CD14-positive monocyte (primary cell): ENCODE data around the gene CPNE8. TPM values are rescaled to one million over a fixed set of nuclear protein-coding genes. Genes with fewer than 3 reads are reported as not detected.

Experiments used
- DNase-seq, 3 donors: peaks; one replicate each; pipeline ENCODE4 v3.0.0-alpha.2; 2011 to 2022
- H2AFZ ChIP-seq: 2 replicates; pipeline ENCODE4 v1.6.0; 2012; ENCODE audit warnings: mild to moderate bottlenecking, low read depth, low read length, inconsistent platforms; ENCODE audit not compliant: insufficient read depth, poor library complexity, severe bottlenecking
- H3K27ac ChIP-seq, 2 donors: 1 replicate in 1 of 2; 2 replicates in 1 of 2; pipeline ENCODE4 v1.5.1; 2012 to 2013; ENCODE audit warnings: low read length in 2 of 2, control low read depth in 1 of 2, inconsistent platforms in 1 of 2, low read depth in 1 of 2, mild to moderate bottlenecking in 1 of 2
- H3K27me3 ChIP-seq, 2 donors: one replicate each; pipeline versions ENCODE4 v1.6.0 to v1.6.1; 2011 to 2013; ENCODE audit warnings: low read length in 2 of 2; ENCODE audit not compliant: control insufficient read depth in 2 of 2, insufficient read depth in 2 of 2
- H3K36me3 ChIP-seq, 2 donors: replicated peaks in 1 of 2; 1 replicate in 1 of 2; 2 replicates in 1 of 2; pipeline versions ENCODE4 v1.5.1 to v1.6.1; 2012 to 2013; ENCODE audit warnings: low read length in 2 of 2, control low read depth in 1 of 2, inconsistent platforms in 1 of 2, mild to moderate bottlenecking in 1 of 2; ENCODE audit not compliant: insufficient read depth in 2 of 2, control insufficient read depth in 1 of 2
- H3K4me1 ChIP-seq, 2 donors: 1 replicate in 1 of 2; 2 replicates in 1 of 2; pipeline versions ENCODE4 v1.5.1 to v1.6.1; 2012 to 2013; ENCODE audit warnings: low read length in 2 of 2, control low read depth in 1 of 2, inconsistent platforms in 1 of 2, mild to moderate bottlenecking in 1 of 2, moderate library complexity in 1 of 2; ENCODE audit not compliant: insufficient read depth in 2 of 2, control insufficient read depth in 1 of 2
- H3K4me2 ChIP-seq: replicated peaks from 2 replicates; pipeline ENCODE3; 2012; ENCODE audit warnings: low read length, moderate library complexity, mild to moderate bottlenecking; ENCODE audit not compliant: poor library complexity, severe bottlenecking; ENCODE audit errors: extremely low read depth
- H3K4me3 ChIP-seq, 3 experiments: fragments of 200-600 bp in 1 of 3; sonication (generic) in 1 of 3; replicated peaks in 1 of 3; 1 replicate in 2 of 3; 2 replicates in 1 of 3; pipeline ENCODE4 v1.5.1; 2011 to 2013; ENCODE audit warnings: low read length in 3 of 3, mild to moderate bottlenecking in 3 of 3, control low read depth in 2 of 3, low read depth in 2 of 3, inconsistent platforms in 1 of 3, moderate library complexity in 1 of 3
- H3K79me2 ChIP-seq: 2 replicates; pipeline ENCODE4 v1.6.0; 2012; ENCODE audit warnings: mild to moderate bottlenecking, control low read depth, inconsistent platforms, low read length, moderate library complexity; ENCODE audit not compliant: insufficient read depth
- H3K9ac ChIP-seq: 2 replicates; pipeline ENCODE4 v1.6.0; 2017; ENCODE audit warnings: low read length, mild to moderate bottlenecking; ENCODE audit not compliant: insufficient read depth, poor library complexity, severe bottlenecking
- H3K9me3 ChIP-seq, 2 donors: replicated peaks in 1 of 2; 1 replicate in 1 of 2; 2 replicates in 1 of 2; pipeline versions ENCODE4 v1.5.1 to v1.6.1; 2012 to 2013; ENCODE audit warnings: low read length in 2 of 2, control low read depth in 1 of 2; ENCODE audit not compliant: control insufficient read depth in 1 of 2, insufficient read depth in 1 of 2
- H4K20me1 ChIP-seq: 2 replicates; pipeline ENCODE4 v1.6.0; 2012; ENCODE audit warnings: mild to moderate bottlenecking, low read length, control low read depth, moderate library complexity; ENCODE audit not compliant: insufficient read depth
- H3K27ac Mint-ChIP-seq, 7 donors: one replicate each; pipeline ENCODE4 v1.8.0; 2020; ENCODE audit warnings: mild to moderate bottlenecking in 7 of 7, mixed read lengths in 7 of 7, moderate library complexity in 6 of 7, inconsistent platforms in 2 of 7
- H3K27me3 Mint-ChIP-seq, 3 donors: one replicate each; pipeline ENCODE4 v1.8.0; 2021 to 2022; ENCODE audit warnings: low read depth in 3 of 3, mild to moderate bottlenecking in 3 of 3, mixed read lengths in 3 of 3, moderate library complexity in 3 of 3, inconsistent platforms in 1 of 3
- H3K36me3 Mint-ChIP-seq, 2 donors: one replicate each; pipeline ENCODE4 v1.8.0; 2020; ENCODE audit warnings: mixed read lengths in 2 of 2, inconsistent platforms in 1 of 2, mild to moderate bottlenecking in 1 of 2
- H3K4me1 Mint-ChIP-seq: one replicate; pipeline ENCODE4 v1.8.0; 2020; ENCODE audit warnings: mild to moderate bottlenecking, mixed read lengths
- H3K4me3 Mint-ChIP-seq, 2 donors: one replicate each; pipeline ENCODE4 v1.8.0; 2020; ENCODE audit warnings: mild to moderate bottlenecking in 2 of 2, mixed read lengths in 2 of 2, moderate library complexity in 1 of 2
- H3K9me3 Mint-ChIP-seq, 7 donors: one replicate each; pipeline ENCODE4 v1.8.0; 2020 to 2022; ENCODE audit warnings: mixed read lengths in 7 of 7, mild to moderate bottlenecking in 6 of 7, moderate library complexity in 6 of 7, inconsistent platforms in 2 of 7
- CTCF ChIP-seq: fragments of 200-600 bp; IDR thresholded peaks from one replicate; pipeline ENCODE4 v1.8.0; 2022; ENCODE audit warnings: antibody characterized with exemption, mild to moderate bottlenecking
- WGBS: methylation state at CpG from one replicate; pipeline ENCODE4 v1.1.5; 2013; ENCODE audit warnings: missing lambda C conversion rate; ENCODE audit not compliant: insufficient coverage; 5-methylcytosine and 5-hydroxymethylcytosine counted together
- intact Hi-C, 2 donors: fragments of 100-400 bp; cut with micrococcal nuclease; formaldehyde crosslinking; loops; one replicate each; pipeline versions ENCODE4 v1.15.0 to v1.15.1; 2023
- polyA plus RNA-seq, 3 donors: library from polyadenylated mRNA; depleted of rRNA in 1 of 3; unstranded in 2 of 3; stranded (reverse) in 1 of 3; fragments of 300-500 nt in 2 of 3; fragments of >200 nt in 1 of 3; fragmentation: Illumina TruSeq in 2 of 3; gene quantifications; 1 replicate in 2 of 3; 2 replicates in 1 of 3; pipeline ENCODE4 v1.2.3, GENCODE V29; 2012 to 2021

CPNE8 gene
- polyA plus RNA-seq, 3 donors = 15.2 to 22.5 (median 19.0) TPM

- Histone ChIP-seq H3K27me3 (no peaks in the 10 kb centered on the region), H3K36me3 (no peaks in the 10 kb centered on the region), H2AFZ (no peak overlapping the region), H4K20me1 (no peaks in the 10 kb centered on the region), H3K4me2 (no peak overlapping the region), H3K9me3 (no peaks in the 10 kb centered on the region), H3K4me3 (no peak overlapping the region), H3K79me2 (no peaks in the 10 kb centered on the region), H3K9ac (no peak overlapping the region), H3K27ac (no peak overlapping the region), H3K4me1 (no peaks in the 10 kb centered on the region)
- no peaks in the 10 kb centered on the region for H3K36me3 Mint-ChIP-seq
- DNase-seq = no peak
- no peak for TF ChIP-seq CTCF
- H3K27ac Mint-ChIP-seq = no peak overlapping the region
- H3K4me3 Mint-ChIP-seq = no peak overlapping the region
- no peaks in the 10 kb centered on the region for H3K9me3 Mint-ChIP-seq
- intact Hi-C loops = no loop called here
- WGBS = 83% methylated on average over 3 of the region's 5 CpGs
- no peaks in the 10 kb centered on the region for H3K4me1 Mint-ChIP-seq
- peaks cover 0 to 1% (median 0%) of the 10 kb centered on the region in 3 donors for H3K27me3 Mint-ChIP-seq
Observed at GRCh38 chr12:38919191-38919590, 13.8 kb upstream of the CPNE8 start.

DNA sequence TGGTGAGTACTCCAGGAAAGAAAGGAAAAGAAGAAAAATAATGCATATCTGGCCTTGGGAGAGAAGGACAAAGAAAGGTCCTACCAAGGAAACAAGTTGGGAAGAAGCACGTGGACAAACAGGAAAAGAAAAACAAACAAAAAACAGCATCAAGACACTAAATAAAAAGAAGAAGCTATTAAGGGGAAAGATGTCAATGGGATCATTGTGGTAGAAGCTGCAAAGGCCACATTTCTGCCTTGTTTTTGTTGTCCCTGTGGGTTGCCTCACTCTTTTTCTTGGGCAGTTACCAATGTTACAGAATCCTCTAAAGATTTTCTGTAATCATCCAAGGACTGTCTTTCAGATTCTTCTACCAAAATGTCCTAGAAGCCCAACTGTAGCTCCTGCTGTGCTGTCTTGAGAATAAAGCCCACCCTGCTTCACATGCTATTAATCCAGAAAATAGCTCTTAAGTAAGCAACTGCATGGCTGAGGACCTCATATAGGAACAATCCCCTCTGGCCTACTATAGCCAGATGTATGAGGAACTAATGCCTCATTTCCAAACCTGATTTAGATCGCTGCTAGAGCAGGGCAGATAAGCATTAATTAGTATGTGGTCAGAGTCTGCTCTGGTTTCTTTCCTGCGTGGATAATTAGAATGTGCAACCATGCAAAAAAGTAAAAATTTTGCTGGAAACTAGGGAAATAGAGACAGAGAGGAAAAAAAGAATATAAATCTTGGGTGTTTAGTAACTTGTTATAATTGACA, 10.2 kb upstream of the CPNE8 start:
- peaks cover 0 to 1% (median 0%) of the 10 kb centered on the region in 3 donors for H3K27me3 Mint-ChIP-seq
- Histone ChIP-seq H3K4me1 (no peaks in the 10 kb centered on the region), H3K36me3 (no peaks in the 10 kb centered on the region), H3K9ac (no peak overlapping the region), H3K4me3 (no peak overlapping the region), H3K27me3 (no peaks in the 10 kb centered on the region), H2AFZ (no peak overlapping the region), H3K9me3 (no peaks in the 10 kb centered on the region), H3K4me2 (no peak overlapping the region), H4K20me1 (no peaks in the 10 kb centered on the region), H3K79me2 (no peaks in the 10 kb centered on the region), H3K27ac (no peak overlapping the region)
- no peaks in the 10 kb centered on the region for H3K4me1 Mint-ChIP-seq
- intact Hi-C loops = no loop called here
- no peak for DNase-seq
- no peaks in the 10 kb centered on the region for H3K36me3 Mint-ChIP-seq
- no peak overlapping the region for H3K4me3 Mint-ChIP-seq
- no peak overlapping the region for H3K27ac Mint-ChIP-seq
- no peaks in the 10 kb centered on the region for H3K9me3 Mint-ChIP-seq
- no peak for TF ChIP-seq CTCF
- 45% methylated on average over 2 of the region's 3 CpGs for WGBS
